Left ventricle myocardium inferior (tissue), 1 donor: ENCODE measurements around the gene PCK1. TPM values are rescaled to one million over a fixed set of nuclear protein-coding genes. Genes with fewer than 3 reads are reported as not detected.

ENCODE experiments used
- DNase-seq: peaks from one replicate; pipeline ENCODE4 v3.0.0-alpha.2; 2020
- H3K27ac ChIP-seq: fragments of 200-600 bp; replicated peaks from 2 replicates; pipeline ENCODE4 v1.8.0; 2021
- H3K27me3 ChIP-seq: fragments of 200-600 bp; 2 replicates; pipeline ENCODE4 v1.8.0; 2021; ENCODE audit warnings: low read depth
- H3K36me3 ChIP-seq: fragments of 200-600 bp; 2 replicates; pipeline ENCODE4 v1.8.0; 2021
- H3K4me1 ChIP-seq: fragments of 200-600 bp; 2 replicates; pipeline ENCODE4 v1.8.0; 2021
- H3K4me3 ChIP-seq: fragments of 200-600 bp; 2 replicates; pipeline ENCODE4 v1.8.0; 2021; ENCODE audit warnings: mild to moderate bottlenecking, moderate library complexity
- H3K9me3 ChIP-seq: fragments of 200-600 bp; replicated peaks from 2 replicates; pipeline ENCODE4 v1.8.0; 2021
- intact Hi-C: fragments of 100-400 bp; cut with micrococcal nuclease; formaldehyde crosslinking; loops from one replicate; pipeline ENCODE4 v1.11.0; 2022
- total RNA-seq: library from RNA; stranded (reverse); fragmentation: NEBNext Ultra II Directional; extraction: Animal tissue kit (Norgen Biotek cat#: 25700); gene quantifications from one replicate; pipeline ENCODE4 v1.2.1, GENCODE V29; 2021
- TF ChIP-seq, protein P1 (sequence below): fragments of 200-600 bp; IDR thresholded peaks from 2 replicates; pipeline ENCODE4 v1.8.0; 2021; ENCODE audit warnings: antibody characterized with exemption, mild to moderate bottlenecking, borderline replicate concordance
- donor health status: DM: no; HTN: yes; CAD: no; lungs with severe emphysema.

Gene PCK1
- total RNA-seq, 1 donor from 2014 or later: 0.25 TPM

DNA sequence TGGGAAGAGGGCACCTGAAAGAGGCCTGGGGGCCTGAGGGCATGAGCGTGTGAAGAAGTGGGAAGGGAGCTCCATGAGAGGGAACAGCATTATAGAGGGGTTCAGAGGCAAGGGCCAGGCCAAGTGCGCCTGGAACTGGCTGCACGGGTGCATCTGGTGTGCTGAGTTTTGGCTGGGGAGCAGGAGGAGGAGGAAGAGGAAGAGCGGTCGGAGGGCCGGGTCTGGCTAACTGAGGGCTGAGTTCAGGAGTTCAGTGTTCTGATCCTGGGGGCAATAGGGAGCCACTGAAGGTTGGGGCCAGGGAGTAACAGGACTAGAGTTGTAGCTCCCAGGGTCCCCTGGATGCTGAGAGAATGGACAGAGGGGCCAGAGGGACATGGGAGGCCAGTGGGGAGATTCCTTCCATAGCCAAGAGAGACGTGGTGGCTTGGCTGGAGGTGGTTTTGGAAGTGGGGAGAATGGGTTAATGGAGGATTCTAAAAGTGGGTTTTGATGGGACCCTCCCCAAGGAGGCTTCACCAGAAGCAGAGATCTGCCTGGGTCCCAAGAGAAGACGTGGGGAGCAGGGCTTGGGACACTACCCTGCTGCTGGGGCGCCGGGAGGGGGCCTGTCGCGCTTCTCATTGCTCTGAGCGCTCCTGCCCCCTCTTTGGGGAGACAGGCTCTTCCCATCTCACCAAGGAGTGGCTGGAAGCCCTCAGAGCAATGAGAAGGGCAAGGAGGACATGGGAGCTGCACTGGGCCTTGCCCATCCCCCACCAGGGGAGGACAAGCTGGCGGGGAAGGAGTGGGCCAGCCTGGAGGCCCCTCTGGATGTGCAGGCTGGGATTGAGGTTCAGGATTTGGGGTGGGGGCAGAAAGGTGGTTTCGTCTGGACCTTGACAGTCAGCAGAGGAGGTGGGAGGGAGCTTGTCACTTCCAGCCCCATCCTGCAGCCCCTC is 30.6 kb downstream of the PCK1 start:
- no peak for DNase-seq
- Histone ChIP-seq H3K9me3 (peaks cover 10% of the 10 kb centered on the region), H3K4me1 (peaks cover under 1% of the 10 kb centered on the region), H3K36me3 (no peaks in the 10 kb centered on the region), H3K27me3 (peaks cover 47% of the 10 kb centered on the region), H3K27ac (no peak overlapping the region), H3K4me3 (no peak overlapping the region)
- TF ChIP-seq, protein P1, sequence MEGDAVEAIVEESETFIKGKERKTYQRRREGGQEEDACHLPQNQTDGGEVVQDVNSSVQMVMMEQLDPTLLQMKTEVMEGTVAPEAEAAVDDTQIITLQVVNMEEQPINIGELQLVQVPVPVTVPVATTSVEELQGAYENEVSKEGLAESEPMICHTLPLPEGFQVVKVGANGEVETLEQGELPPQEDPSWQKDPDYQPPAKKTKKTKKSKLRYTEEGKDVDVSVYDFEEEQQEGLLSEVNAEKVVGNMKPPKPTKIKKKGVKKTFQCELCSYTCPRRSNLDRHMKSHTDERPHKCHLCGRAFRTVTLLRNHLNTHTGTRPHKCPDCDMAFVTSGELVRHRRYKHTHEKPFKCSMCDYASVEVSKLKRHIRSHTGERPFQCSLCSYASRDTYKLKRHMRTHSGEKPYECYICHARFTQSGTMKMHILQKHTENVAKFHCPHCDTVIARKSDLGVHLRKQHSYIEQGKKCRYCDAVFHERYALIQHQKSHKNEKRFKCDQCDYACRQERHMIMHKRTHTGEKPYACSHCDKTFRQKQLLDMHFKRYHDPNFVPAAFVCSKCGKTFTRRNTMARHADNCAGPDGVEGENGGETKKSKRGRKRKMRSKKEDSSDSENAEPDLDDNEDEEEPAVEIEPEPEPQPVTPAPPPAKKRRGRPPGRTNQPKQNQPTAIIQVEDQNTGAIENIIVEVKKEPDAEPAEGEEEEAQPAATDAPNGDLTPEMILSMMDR: no peak
- intact Hi-C loops: no loop called here

DNA sequence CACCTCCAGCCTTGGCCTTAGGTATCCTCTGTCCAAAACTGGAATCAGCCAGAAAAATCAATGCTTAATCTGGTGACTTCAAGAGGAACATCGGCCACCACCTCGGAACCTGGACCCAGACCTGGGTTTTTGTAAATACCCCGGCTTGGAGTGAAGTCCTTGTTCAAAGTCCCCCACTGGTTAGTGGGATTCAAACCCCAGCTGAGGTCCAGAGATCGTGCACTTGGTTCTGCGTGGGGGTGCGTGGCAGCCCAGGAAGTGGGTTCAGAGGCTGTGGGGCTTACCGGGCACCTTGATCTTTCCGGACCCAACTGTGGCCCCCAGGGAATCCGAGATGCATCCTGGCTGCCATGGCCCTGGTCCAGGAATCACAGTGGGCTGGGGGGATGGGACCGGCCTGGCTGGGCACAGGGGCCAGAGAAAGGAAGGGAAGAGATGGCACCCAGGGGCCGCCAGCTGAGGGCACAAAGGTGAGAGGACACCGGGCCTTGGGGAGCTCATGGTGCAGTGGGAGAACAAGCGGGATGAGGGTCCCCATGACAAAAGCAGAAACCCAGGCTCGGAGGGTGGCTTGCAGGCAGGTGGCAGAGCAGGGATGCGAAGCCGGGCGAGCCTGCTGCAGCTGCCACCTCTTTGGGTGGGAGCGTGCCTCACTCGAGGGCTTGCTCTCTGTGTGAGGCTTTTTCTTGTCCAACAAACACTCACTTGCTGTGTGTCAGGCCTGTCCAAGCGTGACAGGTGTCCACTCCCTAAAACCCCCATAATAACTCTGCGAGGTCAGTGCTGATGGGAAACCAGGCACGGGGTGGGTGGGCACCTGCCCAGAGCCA is 31.6 kb downstream of the PCK1 start:
- Histone ChIP-seq H3K36me3 (no peaks in the 10 kb centered on the region), H3K9me3 (peaks cover 6% of the 10 kb centered on the region), H3K27ac (no peak overlapping the region), H3K27me3 (peaks cover 41% of the 10 kb centered on the region), H3K4me1 (peaks cover 8% of the 10 kb centered on the region), H3K4me3 (no peak overlapping the region)
- intact Hi-C loops: no loop called here
- TF ChIP-seq, protein P1: no peak
- DNase-seq: no peak

DNA sequence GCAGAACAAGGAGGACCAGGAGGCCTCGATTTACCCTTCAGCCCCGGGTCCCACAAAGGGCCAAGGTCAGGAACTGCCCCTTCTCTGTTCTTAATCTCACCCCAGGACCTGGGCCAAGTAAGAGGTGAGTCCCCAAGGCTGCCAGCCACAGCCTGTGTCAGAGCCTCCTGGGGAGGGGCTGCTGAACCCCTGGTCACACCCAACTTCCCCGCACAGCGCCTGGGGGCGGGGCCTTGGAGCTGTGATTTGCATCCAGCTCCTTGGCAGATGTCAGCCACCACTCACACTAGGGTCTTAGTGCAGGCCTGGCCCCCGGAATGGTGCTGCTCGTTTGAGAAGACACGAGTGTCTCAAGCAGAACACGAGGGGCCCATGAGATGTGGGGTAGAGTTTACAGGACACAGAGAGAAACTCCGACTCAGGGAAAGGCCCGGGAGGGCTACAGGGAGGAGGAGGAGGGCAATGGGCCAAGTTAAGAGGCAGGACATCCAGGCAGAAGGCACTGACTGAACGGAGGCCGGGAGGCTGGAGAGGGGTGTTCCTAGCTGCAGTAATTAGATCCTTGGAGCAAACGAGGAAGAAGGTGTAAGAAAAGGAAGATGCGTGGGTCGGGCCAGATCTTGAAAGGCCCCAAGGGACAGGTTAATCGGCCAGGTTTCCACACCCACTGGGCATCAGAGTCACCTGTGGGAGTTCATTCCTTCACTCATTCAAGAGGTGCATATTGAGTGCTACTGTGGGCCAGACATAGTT is 32.4 kb downstream of the PCK1 start:
- no peaks in the 10 kb centered on the region for H3K9me3 ChIP-seq
- intact Hi-C loops: no loop called here
- no peak overlapping the region for H3K27ac ChIP-seq
- DNase-seq: no peak
- TF ChIP-seq, protein P1: no peak
- H3K4me3 ChIP-seq: no peak overlapping the region
- peaks cover 8% of the 10 kb centered on the region for H3K4me1 ChIP-seq
- no peaks in the 10 kb centered on the region for H3K36me3 ChIP-seq
- H3K27me3 ChIP-seq: peaks cover 34% of the 10 kb centered on the region

DNA sequence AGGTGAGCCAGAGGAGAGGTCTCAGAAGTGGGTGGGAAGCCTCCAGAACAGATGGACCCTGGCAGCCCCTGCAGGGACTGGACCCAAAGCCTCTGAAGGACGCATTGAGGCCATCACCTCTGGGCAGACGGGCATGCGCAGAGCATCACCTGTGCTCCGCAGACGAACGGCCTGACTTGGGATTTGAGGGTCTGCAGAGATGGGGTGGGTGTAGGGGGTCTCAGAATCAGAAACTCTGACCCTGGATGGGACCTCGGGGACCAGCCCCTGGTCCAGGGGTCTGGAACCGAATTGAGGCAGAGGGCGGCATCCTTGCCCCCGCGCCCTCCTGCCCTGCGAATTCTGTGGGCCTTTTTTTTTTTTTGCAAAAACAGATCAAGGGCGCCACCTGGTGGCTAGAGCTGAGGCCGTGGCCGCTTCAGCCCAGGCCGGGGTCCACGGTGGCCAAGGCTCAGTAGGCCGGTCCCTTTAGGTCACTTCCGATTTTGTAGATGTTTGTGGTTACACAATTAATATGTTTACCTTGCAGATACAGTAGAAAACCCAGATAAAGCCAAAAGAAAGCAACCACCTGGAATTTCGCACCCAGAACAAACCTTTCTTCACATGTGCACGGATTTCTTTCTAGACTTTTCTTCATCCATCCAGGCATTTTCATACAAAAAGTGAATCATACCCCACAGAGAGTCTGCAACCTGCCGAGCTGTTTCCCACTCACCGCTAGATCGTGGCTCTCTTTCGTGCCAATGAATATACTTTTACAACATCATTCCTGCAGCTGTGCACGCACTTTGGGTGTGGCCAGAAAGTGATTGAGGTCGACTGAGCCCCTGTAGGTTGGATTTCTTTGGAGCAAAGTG is 33.4 kb downstream of the PCK1 start:
- H3K4me1 ChIP-seq: peaks cover 8% of the 10 kb centered on the region
- H3K4me3 ChIP-seq: no peak overlapping the region
- intact Hi-C loops: loop anchor here (2.0 kb wide), 1 partner anchor 80 kb away; no protein-coding TSS in a partner anchor
- TF ChIP-seq, protein P1: peak; percentile 91
- no peaks in the 10 kb centered on the region for H3K9me3 ChIP-seq
- no peak overlapping the region for H3K27ac ChIP-seq
- DNase-seq: peak; percentile 49
- H3K36me3 ChIP-seq: no peaks in the 10 kb centered on the region
- peaks cover 25% of the 10 kb centered on the region for H3K27me3 ChIP-seq
